ENCODE results near the gene MMP11.
"Not testable (repeated sequence)": the region's sequence is repeated elsewhere in the genome, so short reads cannot be mapped to it uniquely, and the experiment has no call there.

MMP11 gene, protein sequence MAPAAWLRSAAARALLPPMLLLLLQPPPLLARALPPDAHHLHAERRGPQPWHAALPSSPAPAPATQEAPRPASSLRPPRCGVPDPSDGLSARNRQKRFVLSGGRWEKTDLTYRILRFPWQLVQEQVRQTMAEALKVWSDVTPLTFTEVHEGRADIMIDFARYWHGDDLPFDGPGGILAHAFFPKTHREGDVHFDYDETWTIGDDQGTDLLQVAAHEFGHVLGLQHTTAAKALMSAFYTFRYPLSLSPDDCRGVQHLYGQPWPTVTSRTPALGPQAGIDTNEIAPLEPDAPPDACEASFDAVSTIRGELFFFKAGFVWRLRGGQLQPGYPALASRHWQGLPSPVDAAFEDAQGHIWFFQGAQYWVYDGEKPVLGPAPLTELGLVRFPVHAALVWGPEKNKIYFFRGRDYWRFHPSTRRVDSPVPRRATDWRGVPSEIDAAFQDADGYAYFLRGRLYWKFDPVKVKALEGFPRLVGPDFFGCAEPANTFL

DNA sequence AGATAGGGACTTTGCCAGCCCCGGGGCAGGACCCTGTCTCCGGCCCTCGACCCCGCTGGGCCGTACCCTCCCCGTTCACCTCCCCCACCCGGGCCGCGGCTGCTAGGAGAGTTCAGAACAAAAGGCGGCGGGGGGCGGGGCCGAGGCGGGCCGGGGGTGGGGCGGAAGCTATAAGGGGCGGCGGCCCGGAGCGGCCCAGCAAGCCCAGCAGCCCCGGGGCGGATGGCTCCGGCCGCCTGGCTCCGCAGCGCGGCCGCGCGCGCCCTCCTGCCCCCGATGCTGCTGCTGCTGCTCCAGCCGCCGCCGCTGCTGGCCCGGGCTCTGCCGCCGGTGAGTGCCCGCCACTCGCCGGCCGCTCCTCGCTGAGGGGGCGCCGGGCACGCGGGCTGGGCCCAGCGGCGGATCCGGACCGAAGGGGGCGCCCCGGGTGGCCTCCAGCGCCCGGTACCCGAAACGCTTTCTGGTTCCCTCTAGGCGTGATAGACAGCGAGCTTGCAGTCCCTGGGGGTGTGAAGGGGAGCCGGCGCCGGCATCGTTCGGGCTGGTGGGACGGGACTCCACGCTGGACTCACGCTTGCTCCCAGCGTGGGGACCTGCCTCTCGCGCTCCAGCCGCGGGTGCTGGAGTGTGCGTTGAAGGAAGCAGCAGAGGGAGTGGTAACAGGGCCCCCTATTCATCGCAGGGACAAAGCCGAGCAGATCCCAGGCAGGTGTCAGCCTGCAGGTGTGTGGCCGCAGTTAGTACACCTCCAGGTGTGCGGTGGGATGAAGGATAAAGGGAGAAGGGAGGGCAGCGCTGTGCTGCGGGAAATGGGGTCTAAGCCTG lies at the start of gene MMP11:
Gene MMP11 (plus strand): TSS at position 201 of the 825 bp plus-strand sequence. CDS start 22 bp downstream, at position 223.
- DNase-seq (ENCODE audit: low read depth in 1 of 2, low spot score in 1 of 2): peak in 1 of 2 donors; percentile 35

DNA sequence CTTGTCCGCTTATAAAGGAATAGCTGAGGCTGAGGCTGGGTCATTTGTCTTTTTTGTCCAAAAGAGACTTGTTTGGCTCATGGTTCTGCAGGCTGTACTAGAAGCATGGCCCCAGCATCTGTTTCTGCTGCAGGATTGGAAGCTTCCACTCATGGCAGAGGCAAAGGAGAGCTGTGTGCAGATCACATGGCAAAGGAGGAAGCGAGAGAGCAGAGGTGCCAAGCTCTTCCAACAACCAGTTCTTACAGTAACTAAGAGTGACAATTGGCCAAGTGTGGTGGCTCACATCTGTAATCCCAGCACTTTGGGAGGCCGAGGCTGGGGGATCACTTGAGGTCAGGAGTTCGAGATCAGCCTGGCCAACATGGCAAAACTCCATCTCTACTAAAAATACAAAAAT lies 44.5 kb upstream of the MMP11 start:
- DNase-seq (ENCODE audit: low read depth in 1 of 2, low spot score in 1 of 2): not testable (repeated sequence)

DNA sequence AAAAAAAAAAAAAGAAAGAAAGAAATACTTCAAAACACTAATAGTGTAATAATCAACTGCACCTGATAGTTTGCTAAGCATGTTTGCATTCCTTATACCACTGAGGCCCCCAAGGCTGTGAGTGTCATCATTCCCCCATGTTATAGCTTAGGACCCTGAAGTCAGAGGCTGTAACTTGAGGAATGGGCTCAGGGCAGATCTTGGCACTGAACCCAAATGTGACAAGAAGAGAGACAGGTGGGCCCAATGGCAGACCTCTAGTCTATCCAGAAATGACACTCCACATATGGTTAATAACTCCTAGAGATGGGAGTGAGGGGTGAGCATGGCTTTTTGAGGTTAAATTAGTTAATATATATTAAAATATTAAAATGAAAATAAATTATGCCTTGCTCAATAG lies 35.0 kb upstream of the MMP11 start:
- no peak for DNase-seq (ENCODE audit: low read depth in 1 of 2, low spot score in 1 of 2)

DNA sequence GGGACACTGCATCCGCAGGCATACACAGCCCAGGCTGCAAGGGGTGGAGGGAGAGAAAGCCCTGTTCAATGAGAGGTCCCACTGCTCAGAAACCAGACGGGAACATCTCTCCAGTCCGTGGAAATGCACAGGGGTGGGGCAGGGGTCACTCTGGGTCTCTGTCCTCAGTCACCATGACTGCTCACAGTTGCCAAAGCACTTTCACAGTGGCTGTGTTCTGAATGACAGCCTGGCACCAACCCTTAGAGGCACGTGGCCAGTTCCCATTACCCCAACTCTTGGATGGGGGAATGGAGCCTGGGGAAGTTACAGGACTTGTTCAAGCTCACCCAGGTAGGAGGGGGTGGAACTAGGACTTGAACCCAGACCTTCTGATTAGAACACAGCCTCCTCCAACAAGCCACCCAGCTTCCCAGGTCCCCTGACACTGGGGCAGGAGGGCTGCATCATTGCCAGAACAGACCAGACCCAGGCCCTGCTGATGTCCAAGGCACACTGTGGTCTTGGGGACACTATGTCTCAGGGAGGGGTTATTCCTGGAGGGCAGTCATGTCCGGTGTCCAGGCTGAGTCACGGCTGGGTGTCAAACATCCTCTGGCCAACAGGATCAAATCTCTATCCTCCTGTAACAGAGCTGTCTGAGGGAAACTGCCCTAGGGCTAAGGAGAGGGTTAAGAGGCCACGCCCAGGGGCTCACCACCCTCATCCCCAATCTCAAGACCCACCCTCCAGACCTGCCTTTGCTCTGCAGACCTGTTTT lies 30.0 kb upstream of the MMP11 start:
- DNase-seq (ENCODE audit: low read depth in 1 of 2, low spot score in 1 of 2): no peak

DNA sequence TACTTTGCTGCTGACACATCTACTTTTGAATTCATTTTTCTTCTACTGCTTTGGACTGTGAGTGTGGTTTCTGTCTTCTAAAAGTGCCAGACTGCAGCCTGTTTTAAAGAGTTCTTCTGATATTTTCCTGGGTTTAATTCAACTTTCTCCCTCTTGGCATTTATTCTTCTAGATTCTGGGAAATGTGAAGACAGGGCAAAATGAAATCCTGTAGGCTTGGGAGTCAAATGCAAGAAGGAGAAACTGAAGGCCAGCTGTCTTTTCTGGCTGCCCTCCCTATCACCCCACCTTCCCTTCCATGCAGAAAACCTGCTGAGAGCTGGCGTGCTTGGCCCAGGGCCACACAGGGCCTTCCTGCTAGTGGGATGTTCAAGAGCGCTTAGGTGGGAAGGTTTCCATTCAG lies 29.3 kb upstream of the MMP11 start:
- DNase-seq (ENCODE audit: low read depth in 1 of 2, low spot score in 1 of 2): no peak

DNA sequence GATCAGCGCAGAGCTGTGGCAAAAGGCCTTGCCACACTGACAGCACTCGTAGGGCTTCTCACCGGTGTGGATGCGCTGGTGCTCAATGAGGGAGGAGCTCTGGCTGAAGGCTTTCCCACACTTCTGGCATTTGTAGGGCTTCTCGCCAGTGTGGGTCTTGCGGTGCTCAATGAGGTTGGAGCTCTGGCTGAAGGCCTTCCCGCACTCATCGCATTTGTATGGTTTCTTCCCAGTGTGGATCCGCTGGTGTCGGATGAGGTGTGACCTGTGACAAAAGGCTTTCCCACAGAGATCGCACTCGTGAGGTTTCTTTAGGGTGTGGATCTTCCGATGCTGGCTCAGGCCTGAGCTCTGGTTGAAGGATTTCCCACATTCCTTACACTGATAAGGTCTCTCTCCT lies 28.6 kb upstream of the MMP11 start:
- DNase-seq (ENCODE audit: low read depth in 1 of 2, low spot score in 1 of 2): no peak

DNA sequence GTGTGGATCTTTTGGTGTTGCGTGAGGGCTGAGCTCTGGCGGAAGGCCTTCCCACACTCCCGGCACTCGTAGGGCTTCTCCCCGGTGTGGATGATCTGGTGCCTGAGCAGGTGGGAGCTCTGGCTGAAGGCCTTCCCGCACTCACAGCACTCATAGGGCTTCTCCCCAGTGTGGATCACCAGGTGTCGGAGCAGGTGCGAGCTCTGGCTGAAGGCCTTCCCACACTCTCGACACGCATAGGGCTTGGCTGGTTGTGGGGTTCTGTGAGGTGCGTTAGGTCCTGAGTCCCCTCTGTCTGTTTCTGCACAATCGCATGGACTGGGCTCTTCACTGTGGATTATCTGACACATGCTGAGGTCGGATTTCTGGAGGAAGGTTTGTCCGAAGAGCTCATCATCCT lies 28.2 kb upstream of the MMP11 start:
- DNase-seq (ENCODE audit: low read depth in 1 of 2, low spot score in 1 of 2): no peak

DNA sequence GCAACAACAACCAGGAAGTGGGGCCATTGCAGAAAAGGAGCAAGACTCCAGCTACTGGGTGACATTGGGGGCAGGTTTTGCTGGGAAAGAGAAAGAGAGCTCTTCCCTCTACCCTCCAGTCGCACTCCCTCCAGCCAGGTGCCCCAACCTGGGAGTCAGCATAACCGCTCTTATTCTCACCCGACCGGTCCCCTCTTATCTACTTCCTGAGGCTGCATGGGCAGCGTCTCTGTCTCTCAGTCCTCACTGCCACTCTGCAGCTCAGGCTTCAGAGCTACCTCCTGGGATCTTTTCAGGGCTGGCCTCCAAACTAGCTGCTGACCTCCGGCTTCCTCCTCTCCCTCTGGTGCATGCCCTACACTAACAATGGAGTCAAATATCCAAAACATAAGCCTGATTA lies 26.9 kb upstream of the MMP11 start:
- DNase-seq (ENCODE audit: low read depth in 1 of 2, low spot score in 1 of 2): no peak

DNA sequence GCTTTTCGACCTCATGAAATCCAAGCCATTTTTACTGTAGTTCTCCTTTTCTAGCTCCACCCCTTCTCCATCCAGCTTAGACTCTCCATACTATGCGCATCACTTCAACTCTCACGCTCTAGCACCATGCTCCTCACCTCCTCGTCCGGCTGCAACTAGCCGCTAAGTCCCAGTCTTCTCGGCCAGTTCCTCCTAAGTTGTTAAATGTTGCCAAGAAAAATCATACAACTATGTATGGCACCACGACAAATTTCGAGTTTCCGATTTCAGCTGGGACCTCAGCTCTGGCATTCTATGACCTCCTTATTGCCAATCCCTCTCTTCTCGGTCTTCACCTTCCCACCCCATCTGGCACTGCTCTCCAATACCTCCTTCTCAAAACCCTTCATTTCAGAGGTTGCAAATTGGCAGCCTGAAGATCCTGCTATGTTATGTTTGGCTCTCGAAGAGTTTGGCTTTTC lies 22.8 kb upstream of the MMP11 start:
- DNase-seq (ENCODE audit: low read depth in 1 of 2, low spot score in 1 of 2): no peak

DNA sequence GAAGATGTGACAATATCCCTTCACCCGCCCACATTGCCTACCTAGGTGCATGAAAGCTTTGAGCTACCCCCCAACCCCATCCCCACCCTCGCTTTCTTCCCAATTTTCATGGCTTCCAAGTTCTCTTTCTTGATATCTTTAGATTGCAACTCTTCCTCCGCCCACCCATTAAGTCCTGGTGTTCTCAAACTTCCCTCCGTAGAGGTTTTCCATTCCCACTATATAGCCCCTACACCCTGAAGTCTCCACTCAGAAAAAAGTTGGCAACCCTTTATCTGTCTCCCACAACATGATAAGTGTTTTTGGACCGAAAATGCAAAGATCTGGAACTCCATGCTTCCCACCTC lies 22.3 kb upstream of the MMP11 start:
- DNase-seq (ENCODE audit: low read depth in 1 of 2, low spot score in 1 of 2): no peak

DNA sequence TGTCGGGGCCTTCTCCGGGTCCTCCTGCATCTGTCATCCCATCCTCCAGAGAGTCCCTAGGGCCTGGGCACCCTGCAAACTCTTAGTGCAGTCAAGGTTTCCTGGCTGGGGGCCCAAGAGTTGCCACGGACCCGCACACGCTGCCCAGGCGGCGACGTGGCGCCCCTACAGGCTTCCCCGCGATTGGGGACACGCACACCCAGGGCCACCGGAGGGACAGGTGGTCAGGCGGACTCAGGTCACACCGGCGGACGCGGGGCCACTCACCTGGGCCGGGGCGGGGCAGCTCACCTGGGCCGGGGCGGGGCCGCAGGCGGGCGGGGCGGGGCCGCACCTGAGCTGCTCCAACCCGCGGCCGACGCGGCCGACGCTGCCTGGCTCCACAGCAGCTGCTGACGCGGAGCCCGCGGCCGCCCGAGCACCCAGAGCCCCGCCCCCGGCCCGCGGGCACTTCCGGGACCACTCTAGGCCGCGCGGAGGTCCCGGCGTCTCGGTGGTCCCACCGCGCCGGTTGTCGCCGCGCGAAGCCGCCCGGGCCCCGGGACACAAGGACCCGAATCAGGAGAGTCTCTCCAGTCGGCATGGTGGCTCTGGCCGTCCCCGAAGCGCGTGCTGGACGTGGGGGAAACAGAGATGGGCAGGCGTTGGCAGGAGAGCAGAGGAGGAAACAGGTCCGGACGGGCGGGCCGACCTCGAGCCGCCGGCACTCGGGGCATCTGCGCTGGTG lies 21.8 kb upstream of the MMP11 start, which contains the start of gene ZNF70:
Gene ZNF70 (minus strand): TSS at position 399 of the 727 bp plus-strand sequence. CDS start 5,972 bp downstream, outside the sequence.
- DNase-seq (ENCODE audit: low read depth in 1 of 2, low spot score in 1 of 2): peak; percentile 59 to 71

DNA sequence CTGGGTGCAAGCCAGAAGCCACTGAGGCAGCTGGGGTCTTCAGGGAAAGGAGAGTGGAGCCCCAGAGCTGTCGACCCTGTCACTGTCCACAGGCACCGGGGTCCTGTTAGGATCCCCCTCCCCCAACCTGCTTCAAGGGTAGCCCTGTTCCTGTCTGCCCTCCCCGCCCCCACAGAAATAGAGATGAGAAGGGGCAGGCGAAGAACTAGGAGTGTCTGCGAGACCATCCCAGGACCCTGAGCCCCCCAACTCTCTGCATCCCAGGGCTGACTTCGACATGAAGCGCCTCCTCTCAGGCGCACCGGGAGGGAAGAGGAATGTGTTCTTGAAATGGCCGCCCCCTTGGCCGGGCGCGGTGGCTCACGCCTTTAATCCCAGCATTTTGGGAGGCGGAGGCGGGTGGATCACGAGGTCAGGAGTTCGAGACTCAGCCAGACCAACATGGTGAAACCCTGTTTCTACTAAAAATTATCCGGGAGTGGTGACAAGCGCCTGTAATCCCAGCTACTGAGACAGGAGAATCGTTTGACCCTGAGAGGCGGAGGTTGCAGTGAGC lies 21.1 kb upstream of the MMP11 start:
- DNase-seq (ENCODE audit: low read depth in 1 of 2, low spot score in 1 of 2): no peak

DNA sequence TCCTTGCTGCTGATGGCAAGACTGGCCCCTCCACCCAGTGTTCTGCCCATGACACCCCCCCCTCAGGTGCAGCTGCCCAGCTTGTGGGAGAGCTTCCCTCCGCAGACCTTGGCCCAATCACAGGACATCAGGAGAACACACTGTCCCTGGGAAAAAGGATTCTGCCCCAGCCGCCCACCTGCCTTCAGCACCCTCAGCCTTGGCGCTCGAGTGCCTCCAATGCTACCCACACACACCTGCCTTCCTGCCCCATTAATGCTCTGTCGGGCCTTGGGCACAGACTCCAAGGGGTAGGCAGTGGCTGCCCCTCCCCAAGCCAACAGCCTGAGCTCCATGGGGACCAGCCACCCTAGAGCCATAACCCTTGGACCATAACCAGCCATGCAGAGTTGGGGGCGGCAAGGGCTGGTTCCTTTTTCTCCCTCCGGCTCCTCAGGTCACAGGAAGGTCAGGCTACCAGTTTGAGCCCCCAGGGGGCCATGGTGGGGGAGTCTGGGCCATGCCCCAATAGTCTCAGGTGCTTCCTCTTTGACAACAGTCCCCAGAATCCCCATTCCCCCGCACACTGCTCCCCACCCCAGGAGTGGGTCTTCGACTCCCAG lies 20.5 kb upstream of the MMP11 start:
- DNase-seq (ENCODE audit: low read depth in 1 of 2, low spot score in 1 of 2): no peak

DNA sequence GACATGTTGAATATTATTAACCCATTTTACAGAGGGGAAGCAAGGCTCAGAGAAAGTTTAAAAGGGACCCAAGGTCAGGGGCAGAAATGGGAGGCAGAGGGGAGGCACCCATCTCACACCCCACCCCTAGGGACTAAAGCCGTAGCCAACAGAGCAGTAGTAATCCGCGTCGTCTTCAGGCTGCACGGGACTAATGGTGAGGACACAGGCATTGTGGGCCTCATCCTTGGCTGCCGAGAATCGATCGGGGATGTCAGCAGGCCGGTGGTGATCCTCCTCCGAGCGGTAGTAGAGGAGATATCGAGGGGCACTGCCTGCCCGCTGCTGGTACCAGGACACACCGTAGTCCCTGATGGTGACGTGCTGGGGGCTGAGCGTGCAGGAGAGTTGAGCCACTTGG lies 19.9 kb upstream of the MMP11 start:
- no peak for DNase-seq (ENCODE audit: low read depth in 1 of 2, low spot score in 1 of 2)

DNA sequence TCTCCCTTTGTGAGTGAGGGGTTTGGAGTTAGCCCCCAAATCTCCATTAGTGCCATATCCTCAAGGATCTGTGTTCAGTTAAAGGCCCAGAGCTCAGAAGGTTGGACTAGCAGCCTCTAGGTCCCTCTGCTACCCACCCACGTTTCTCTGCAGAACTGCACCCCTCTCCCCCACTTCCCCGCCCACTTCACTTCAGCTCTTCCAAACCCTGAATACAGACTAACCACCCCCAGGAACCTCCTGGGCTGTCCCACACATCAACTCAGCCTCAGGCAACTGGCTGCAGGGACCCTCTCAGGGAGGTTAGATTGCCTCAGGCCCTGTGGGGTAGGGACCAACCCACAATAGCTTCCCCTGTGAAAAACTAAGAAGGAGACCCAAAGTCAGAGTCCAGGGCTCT lies 19.3 kb upstream of the MMP11 start:
- DNase-seq (ENCODE audit: low read depth in 1 of 2, low spot score in 1 of 2): no peak

DNA sequence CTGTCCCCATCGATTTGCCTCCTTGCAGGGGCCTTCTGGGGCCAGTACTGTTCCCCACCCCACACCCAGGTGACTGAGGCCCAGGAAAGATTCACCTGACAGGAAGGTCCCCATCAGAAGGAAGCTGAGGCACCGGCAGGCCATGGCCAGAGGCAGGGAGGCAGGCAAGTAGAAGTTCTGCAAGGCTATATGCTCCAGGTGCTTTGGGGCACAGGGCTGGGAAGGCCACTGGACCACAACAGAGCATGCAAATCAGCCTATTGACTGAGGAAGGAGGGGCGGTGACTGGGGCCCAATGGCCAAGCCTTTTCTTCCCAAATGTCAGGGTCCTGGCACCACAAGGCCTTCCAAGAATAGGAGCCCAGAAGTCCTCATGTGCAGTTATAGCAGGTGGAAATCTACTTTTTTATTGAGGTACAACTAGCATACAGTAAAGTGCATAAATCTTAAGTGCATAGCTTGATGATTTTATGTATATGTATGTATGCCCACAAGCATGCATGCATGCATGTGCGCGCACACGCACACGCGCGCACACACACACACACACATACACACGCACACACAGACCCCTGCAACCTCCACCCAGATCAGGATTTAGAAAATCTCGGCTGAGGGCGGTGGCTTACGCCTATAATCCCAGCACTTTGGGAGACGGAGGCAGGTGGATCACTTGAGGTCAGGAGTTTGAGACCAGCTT lies 18.3 kb upstream of the MMP11 start, which contains the start of gene VPREB3:
Gene VPREB3 (minus strand): TSS at position 206 of the 700 bp plus-strand sequence. CDS start 62 bp downstream, at position 144.
- no peak for DNase-seq (ENCODE audit: low read depth in 1 of 2, low spot score in 1 of 2)

DNA sequence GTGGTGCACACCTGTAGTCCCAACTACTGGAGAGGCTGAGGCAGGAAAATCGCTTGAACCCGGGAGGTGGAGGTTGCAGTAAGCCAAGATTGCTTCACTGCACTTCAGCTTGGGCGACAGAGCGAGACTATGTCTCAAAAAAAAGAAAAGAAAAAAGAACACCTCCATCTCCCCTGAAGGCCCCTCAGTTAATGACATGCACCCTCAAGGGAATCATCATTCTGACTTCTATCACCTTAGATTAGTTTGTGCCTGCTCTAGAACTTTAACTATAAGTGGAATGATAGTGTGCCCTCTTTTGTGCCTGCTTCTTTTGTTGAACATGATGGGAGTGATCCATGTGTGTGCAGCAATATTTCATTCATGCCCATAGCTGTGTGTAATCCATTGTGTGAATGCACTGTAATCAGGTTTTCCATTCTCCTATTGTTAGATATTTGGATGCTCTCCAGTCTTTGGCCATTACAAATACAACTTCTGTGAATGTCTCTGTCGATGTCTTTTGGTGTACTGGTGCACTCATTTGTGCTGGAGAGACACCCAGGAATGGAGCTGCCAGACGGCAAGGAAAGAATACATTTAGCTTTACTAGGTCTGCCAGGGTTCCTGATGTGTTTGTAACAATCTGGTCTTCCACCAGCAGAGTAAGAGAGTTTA lies 17.5 kb upstream of the MMP11 start:
- DNase-seq (ENCODE audit: low read depth in 1 of 2, low spot score in 1 of 2): no peak

DNA sequence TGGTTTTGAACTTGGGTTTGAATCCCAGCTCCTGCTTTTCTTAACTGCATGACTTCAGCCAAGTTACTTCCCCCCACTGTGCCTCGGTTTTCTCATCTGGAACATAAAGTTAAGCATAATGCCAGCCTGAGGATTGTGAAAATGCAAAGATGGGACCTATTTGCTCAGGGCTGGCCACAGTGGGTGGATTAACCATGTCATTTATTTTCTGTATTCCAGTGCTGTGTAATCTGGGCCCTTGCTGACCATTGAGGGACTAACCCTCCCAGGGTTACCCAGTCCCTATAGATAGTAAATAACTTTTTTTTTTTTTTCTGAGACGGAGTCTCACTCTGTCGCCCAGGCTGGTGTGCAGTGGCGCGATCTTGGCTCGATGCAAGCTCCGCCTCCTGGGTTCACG lies 16.9 kb upstream of the MMP11 start:
- DNase-seq (ENCODE audit: low read depth in 1 of 2, low spot score in 1 of 2): no peak

DNA sequence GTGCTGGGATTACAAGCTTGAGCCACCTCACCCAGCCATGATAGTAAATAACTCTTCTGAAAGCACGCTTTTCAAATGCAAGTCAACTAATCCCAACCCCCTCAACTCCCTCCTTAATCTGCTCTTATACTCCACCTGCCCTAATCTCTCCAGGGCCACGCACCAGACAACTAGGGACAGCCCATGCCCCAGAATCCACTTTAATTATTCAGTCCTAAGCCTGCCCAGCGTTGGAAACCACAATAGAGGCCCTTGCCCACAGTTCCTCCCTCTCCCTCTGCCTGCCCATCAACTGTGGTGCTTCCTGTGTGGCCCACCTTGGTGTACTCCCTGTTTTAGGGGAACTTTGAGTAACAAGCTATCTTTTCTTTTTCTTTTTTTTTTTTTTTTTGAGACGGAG lies 15.8 kb upstream of the MMP11 start:
- no peak for DNase-seq (ENCODE audit: low read depth in 1 of 2, low spot score in 1 of 2)
